Measurements from ENCODE around the gene FJX1. TPM values are rescaled to one million over a fixed set of nuclear protein-coding genes. Genes with fewer than 3 reads are reported as not detected.

The FJX1 gene
- total RNA-seq, 4 donors from 2014 or later = 0.93 to 10.1 (median 5.9) TPM

- H3K27me3 ChIP-seq = peaks cover 39% of the 10 kb centered on the region
- H3K4me1 ChIP-seq = no peaks in the 10 kb centered on the region
- TF ChIP-seq POLR2AphosphoS5 (IDR thresholded peaks at IDR 0.05) (no peak), CTCF (IDR thresholded peaks at IDR 0.05) (no peak), EP300 (IDR thresholded peaks at IDR 0.05) (no peak), POLR2A (IDR thresholded peaks at IDR 0.05) (no peak)
- no peaks in the 10 kb centered on the region for H3K9me3 ChIP-seq
- no peak overlapping the region for H3K27ac ChIP-seq
- 40 to 45% methylated on average over 3 to 6 of the region's 6 CpGs for WGBS, 2 donors (ENCODE audit: low coverage in 1 of 2)
- H3K36me3 ChIP-seq = no peaks in the 10 kb centered on the region
- no peak for ATAC-seq
- H3K4me3 ChIP-seq = no peak overlapping the region
Observed at GRCh38 chr11:35629914-35630313, 11.7 kb downstream of the FJX1 start.

DNA sequence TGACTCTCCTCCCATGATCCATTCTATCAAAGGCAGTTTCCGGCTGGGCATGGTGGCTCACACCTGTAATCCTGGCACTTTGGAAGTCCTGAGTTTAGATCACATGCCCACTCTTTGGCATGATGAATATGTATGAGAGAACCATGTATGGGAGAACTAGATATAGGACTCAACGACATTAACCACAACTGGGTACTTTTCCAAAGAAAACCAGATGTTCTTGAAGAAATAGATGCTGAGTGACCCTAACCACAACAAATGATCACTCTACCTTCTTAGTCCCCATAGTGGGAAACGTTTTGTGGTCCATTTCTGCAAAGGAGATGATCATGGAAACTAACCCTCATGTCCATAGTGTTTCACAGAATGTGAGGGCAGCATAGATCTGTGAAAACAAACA lies 13.6 kb downstream of the FJX1 start:
- 75 to 87% methylated on average over 2 to 3 of the region's 3 CpGs for WGBS, 2 donors (ENCODE audit: low coverage in 1 of 2)
- ATAC-seq = no peak
- TF ChIP-seq POLR2AphosphoS5 (IDR thresholded peaks at IDR 0.05) (no peak), POLR2A (IDR thresholded peaks at IDR 0.05) (no peak), EP300 (IDR thresholded peaks at IDR 0.05) (no peak), CTCF (IDR thresholded peaks at IDR 0.05) (no peak)
- Histone ChIP-seq H3K4me3 (no peak overlapping the region), H3K27me3 (peaks cover 48% of the 10 kb centered on the region), H3K9me3 (no peaks in the 10 kb centered on the region), H3K4me1 (no peaks in the 10 kb centered on the region), H3K36me3 (no peaks in the 10 kb centered on the region), H3K27ac (no peak overlapping the region)

DNA sequence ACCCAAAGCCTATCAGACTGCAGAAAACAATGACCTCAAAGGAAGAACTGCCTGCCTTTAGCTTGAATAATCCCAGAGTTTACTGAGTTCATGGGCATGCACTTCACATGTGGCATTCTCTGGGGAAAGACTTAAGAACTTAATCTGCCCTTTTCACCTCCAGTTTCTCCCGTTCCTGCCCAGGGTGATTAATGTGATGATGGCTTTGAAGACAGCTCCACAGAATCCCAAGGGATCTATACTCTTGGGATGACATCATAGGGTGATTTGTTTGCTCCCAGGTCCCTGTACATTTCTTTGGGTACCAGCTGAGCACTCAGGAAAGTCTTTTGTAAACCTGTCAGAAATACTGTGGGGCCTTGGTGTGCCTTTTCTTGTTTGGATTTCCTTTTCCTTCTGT lies 14.0 kb downstream of the FJX1 start:
- 50 to 67% methylated on average over 1 of the region's 1 CpG for WGBS, 2 donors (ENCODE audit: low coverage in 1 of 2)
- Histone ChIP-seq H3K36me3 (no peaks in the 10 kb centered on the region), H3K27ac (no peak overlapping the region), H3K9me3 (no peaks in the 10 kb centered on the region), H3K4me1 (no peaks in the 10 kb centered on the region), H3K27me3 (peaks cover 48% of the 10 kb centered on the region), H3K4me3 (no peak overlapping the region)
- ATAC-seq = no peak
- TF ChIP-seq POLR2AphosphoS5 (IDR thresholded peaks at IDR 0.05) (no peak), POLR2A (IDR thresholded peaks at IDR 0.05) (no peak), CTCF (IDR thresholded peaks at IDR 0.05) (no peak), EP300 (IDR thresholded peaks at IDR 0.05) (no peak)

GRCh38 chr11:35633827-35634423 lies 15.7 kb downstream of the FJX1 start:
- Histone ChIP-seq H3K9me3 (no peaks in the 10 kb centered on the region), H3K27ac (no peak overlapping the region), H3K4me1 (no peaks in the 10 kb centered on the region), H3K4me3 (no peak overlapping the region), H3K36me3 (no peaks in the 10 kb centered on the region), H3K27me3 (peaks cover 47% of the 10 kb centered on the region)
- 69% methylated on average over 4 of the region's 4 CpGs; no CpG with 5 or more reads in 1 of the 2 donors for WGBS, 2 donors (ENCODE audit: low coverage in 1 of 2)
- TF ChIP-seq EP300 (IDR thresholded peaks at IDR 0.05) = no peak
- no peak for TF ChIP-seq POLR2AphosphoS5 (IDR thresholded peaks at IDR 0.05)
- no peak for TF ChIP-seq POLR2A (IDR thresholded peaks at IDR 0.05)
- TF ChIP-seq CTCF (IDR thresholded peaks at IDR 0.05) = no peak
- no peak for ATAC-seq

DNA sequence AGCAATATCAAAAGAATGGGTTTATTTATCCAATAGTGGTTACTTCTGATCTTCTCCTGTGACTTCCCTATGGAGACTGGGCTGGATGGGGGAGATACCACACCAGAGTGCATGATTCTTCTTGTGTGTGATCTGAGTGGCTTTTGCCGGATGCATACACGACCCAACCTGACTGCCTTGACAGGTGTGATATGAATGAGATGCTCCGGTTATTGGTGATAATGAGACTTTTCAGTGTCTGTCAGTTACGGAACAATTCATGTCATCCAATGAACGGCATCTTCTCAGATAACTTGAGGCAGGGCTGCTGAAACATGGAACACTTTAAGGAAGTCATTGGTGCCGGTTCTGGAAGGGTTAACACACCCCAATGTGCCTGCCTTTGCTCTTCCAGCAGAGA lies 17.7 kb downstream of the FJX1 start:
- TF ChIP-seq CTCF (IDR thresholded peaks at IDR 0.05) (no peak), POLR2AphosphoS5 (IDR thresholded peaks at IDR 0.05) (no peak), POLR2A (IDR thresholded peaks at IDR 0.05) (no peak), EP300 (IDR thresholded peaks at IDR 0.05) (no peak)
- Histone ChIP-seq H3K27ac (no peak overlapping the region), H3K9me3 (no peaks in the 10 kb centered on the region), H3K27me3 (peaks cover 38% of the 10 kb centered on the region), H3K4me1 (no peaks in the 10 kb centered on the region), H3K4me3 (no peak overlapping the region), H3K36me3 (no peaks in the 10 kb centered on the region)
- 69 to 75% methylated on average over 4 to 5 of the region's 6 CpGs for WGBS, 2 donors (ENCODE audit: low coverage in 1 of 2)
- no peak for ATAC-seq

Measured in gastroesophageal sphincter (tissue), 4 donors.